HEK293T (cell line): Measurements from ENCODE around the gene NAGK.
A peak's percentile ranks its signal among the peaks of the same experiment; 100 is the strongest.
"Not testable (repeated sequence)": the region's sequence is repeated elsewhere in the genome, so short reads cannot be mapped to it uniquely, and the experiment has no call there.

Experiments
- CTCF ChIA-PET: fragments of 350-600 bp; formaldehyde crosslinking; extraction: SDS; loops from one replicate; lab custom pipeline; 2021; ENCODE audit warnings: antibody characterized with exemption, inconsistent platforms; lab: Yijun Ruan, JAX
- POLR2A ChIA-PET: fragments of 350-600 bp; formaldehyde crosslinking; extraction: SDS; loops from one replicate; lab custom pipeline; 2020; ENCODE audit warnings: antibody characterized with exemption, inconsistent platforms; lab: Yijun Ruan, JAX
- DNase-seq: peaks from one replicate; pipeline ENCODE4 v3.0.0; 2012; ENCODE audit warnings: mixed read lengths; ENCODE audit errors: extremely low spot score
- ARNT ChIP-seq: fragments of 450-650 bp; IDR thresholded peaks from 2 replicates; pipeline ENCODE4 v1.6.1; 2017; ENCODE audit warnings: mild to moderate bottlenecking
- BHLHE40 ChIP-seq: fragments of 450-650 bp; IDR thresholded peaks from 2 replicates; pipeline ENCODE4 v1.6.1; 2016; ENCODE audit warnings: mild to moderate bottlenecking, moderate library complexity, borderline replicate concordance
- CTBP1 ChIP-seq: fragments of 450-650 bp; IDR thresholded peaks from 2 replicates; pipeline ENCODE4 v1.6.1; 2016; ENCODE audit warnings: borderline replicate concordance
- ELF4 ChIP-seq: fragments of 450-650 bp; IDR thresholded peaks from 2 replicates; pipeline ENCODE4 v1.6.1; 2017; ENCODE audit warnings: antibody characterized with exemption
- FOXA1 ChIP-seq: fragments of 450-650 bp; IDR thresholded peaks from 2 replicates; pipeline ENCODE4 v1.6.1; 2016; ENCODE audit warnings: mild to moderate bottlenecking
- FOXK2 ChIP-seq: fragments of 450-650 bp; IDR thresholded peaks from 2 replicates; pipeline ENCODE4 v1.6.1; 2016; ENCODE audit warnings: mild to moderate bottlenecking
- FOXM1 ChIP-seq: fragments of 450-650 bp; IDR thresholded peaks from 2 replicates; pipeline ENCODE4 v1.6.1; 2017; ENCODE audit warnings: mild to moderate bottlenecking, borderline replicate concordance
- HDGF ChIP-seq: fragments of 450-650 bp; IDR thresholded peaks from 2 replicates; pipeline ENCODE4 v1.6.1; 2017; ENCODE audit warnings: antibody characterized with exemption, borderline replicate concordance
- L3MBTL2 ChIP-seq: fragments of 450-650 bp; conservative IDR thresholded peaks from 2 replicates; pipeline ENCODE4 v1.6.1; 2016; ENCODE audit warnings: mild to moderate bottlenecking
- NFRKB ChIP-seq: fragments of 450-650 bp; IDR thresholded peaks from 2 replicates; pipeline ENCODE4 v1.6.1; 2016; ENCODE audit warnings: mild to moderate bottlenecking, moderate library complexity
- PKNOX1 ChIP-seq: fragments of 450-650 bp; IDR thresholded peaks from 2 replicates; pipeline ENCODE4 v1.6.1; 2016
- SP1 ChIP-seq: fragments of 450-650 bp; IDR thresholded peaks from 2 replicates; pipeline ENCODE4 v1.6.1; 2017
- SUZ12 ChIP-seq: fragments of 450-650 bp; IDR thresholded peaks from 2 replicates; pipeline ENCODE4 v1.6.1; 2016; ENCODE audit warnings: mild to moderate bottlenecking

NAGK gene

GRCh38 chr2:71068218-71069035, at the start of gene NAGK:
Gene NAGK, plus strand, starts transcription at chr2:71068648. Its CDS starts 36 bp downstream, at chr2:71068684.
- TF ChIP-seq SUZ12 (no peak), L3MBTL2 (peak; percentile 97), ELF4 (peak; percentile 88), SP1 (no peak), BHLHE40 (no peak), PKNOX1 (peak; percentile 40; the same call in 1 of the 2 replicates)
- ChIA-PET POLR2A (interaction anchor here (0.6 to 4.3 kb wide), 29 partner anchors 8 to 749 kb away, joined by 3 to 38 read pairs (median 4); partner anchors contain the start of genes MCEE, MPHOSPH10 and PAIP2B), CTCF (interaction anchor here (0.6 to 1.5 kb wide), 2 partner anchors 67 to 413 kb away, joined by 5 read pairs; no protein-coding TSS in a partner anchor)
- DNase-seq = peak; percentile 99

- DNase-seq, POLR2A ChIA-PET: not testable (repeated sequence)
- CTCF ChIA-PET = interaction anchor here (0.6 kb wide), 1 partner anchor 264 kb away, joined by 3 read pairs; no protein-coding TSS in a partner anchor
Measured at GRCh38 chr2:71019989-71020388, 48.5 kb upstream of the NAGK start.

GRCh38 chr2:71021394-71021793, 47.1 kb upstream of the NAGK start:
- CTCF ChIA-PET, DNase-seq, POLR2A ChIA-PET: not testable (repeated sequence)

- POLR2A ChIA-PET, DNase-seq, CTCF ChIA-PET: not testable (repeated sequence)
Measured at GRCh38 chr2:71023553-71024243, 44.8 kb upstream of the NAGK start.

GRCh38 chr2:71036296-71036695, 32.2 kb upstream of the NAGK start:
- CTCF ChIA-PET = interaction anchor here (0.8 kb wide), 1 partner anchor 35 kb away, joined by 3 read pairs; no protein-coding TSS in a partner anchor
- POLR2A ChIA-PET, DNase-seq: not testable (repeated sequence)

- DNase-seq = no peak
- POLR2A ChIA-PET = no interaction called here
- CTCF ChIA-PET = no interaction called here
- TF ChIP-seq SP1 = no peak
- TF ChIP-seq FOXM1 = no peak
- TF ChIP-seq FOXA1 = no peak
- TF ChIP-seq ARNT = no peak
- TF ChIP-seq NFRKB = no peak
- TF ChIP-seq SUZ12 = no peak
- no peak for TF ChIP-seq HDGF
Measured at GRCh38 chr2:71042287-71042686, 26.2 kb upstream of the NAGK start.

GRCh38 chr2:71043531-71044407, 24.7 kb upstream of the NAGK start:
- POLR2A ChIA-PET = no interaction called here
- no peak for TF ChIP-seq FOXA1
- TF ChIP-seq PKNOX1 = no peak
- TF ChIP-seq FOXM1 = no peak
- TF ChIP-seq CTBP1 = no peak
- no peak for TF ChIP-seq ELF4
- CTCF ChIA-PET = no interaction called here
- no peak for DNase-seq

- no peak for DNase-seq
- ChIA-PET POLR2A (no interaction called here), CTCF (no interaction called here)
- TF ChIP-seq SUZ12 = no peak
- TF ChIP-seq ELF4 = no peak
- TF ChIP-seq ARNT = no peak
- no peak for TF ChIP-seq FOXK2
- TF ChIP-seq SP1 = no peak
- TF ChIP-seq FOXA1 = no peak
- TF ChIP-seq HDGF = no peak
- no peak for TF ChIP-seq FOXM1
- TF ChIP-seq PKNOX1 = no peak
- no peak for TF ChIP-seq BHLHE40
Measured at GRCh38 chr2:71045151-71045550, 23.3 kb upstream of the NAGK start.
